ENCODE results near the gene S1PR4. TPM values are rescaled to one million over a fixed set of nuclear protein-coding genes. Genes with fewer than 3 reads are reported as not detected.
"Not testable (repeated sequence)": the region's sequence is repeated elsewhere in the genome, so short reads cannot be mapped to it uniquely, and the experiment has no call there.

The S1PR4 gene
- total RNA-seq, 1 donor from 2014 or later = 5.0 TPM

GRCh38 chr19:3176715-3177501, 1.7 kb upstream of the S1PR4 start:
- DNase-seq (ENCODE audit: low spot score) = no peak

GRCh38 chr19:3178973-3179738, 587 bp downstream of the S1PR4 start:
- no peak for DNase-seq (ENCODE audit: low spot score)

- DNase-seq (ENCODE audit: low spot score) = no peak
Observed at GRCh38 chr19:3179739-3180293, 1.2 kb downstream of the S1PR4 start.

- DNase-seq (ENCODE audit: low spot score) = no peak
Observed at GRCh38 chr19:3183721-3184641, 5.4 kb downstream of the S1PR4 start.

- DNase-seq (ENCODE audit: low spot score) = no peak
Observed at GRCh38 chr19:3184847-3185460, 6.4 kb downstream of the S1PR4 start.

- DNase-seq (ENCODE audit: low spot score) = peak; percentile 99
Observed at GRCh38 chr19:3185461-3186159, 7.0 kb downstream of the S1PR4 start, which contains the start of gene NCLN. NCLN (plus strand) TSS chr19:3185930; CDS start chr19:3186031, 101 bp downstream.

- DNase-seq (ENCODE audit: low spot score) = no peak
Observed at GRCh38 chr19:3186160-3186688, 7.7 kb downstream of the S1PR4 start.

- no peak for DNase-seq (ENCODE audit: low spot score)
Observed at GRCh38 chr19:3186891-3187661, 8.5 kb downstream of the S1PR4 start.

GRCh38 chr19:3187662-3188511, 9.3 kb downstream of the S1PR4 start:
- no peak for DNase-seq (ENCODE audit: low spot score)

- no peak for DNase-seq (ENCODE audit: low spot score)
Observed at GRCh38 chr19:3188627-3189596, 10.3 kb downstream of the S1PR4 start.

- DNase-seq (ENCODE audit: low spot score) = no peak
Observed at GRCh38 chr19:3189702-3190469, 11.3 kb downstream of the S1PR4 start.

- DNase-seq (ENCODE audit: low spot score) = no peak
Observed at GRCh38 chr19:3190470-3190770, 11.9 kb downstream of the S1PR4 start.

- no peak for DNase-seq (ENCODE audit: low spot score)
Observed at GRCh38 chr19:3190921-3191805, 12.6 kb downstream of the S1PR4 start.

- not testable (repeated sequence) for DNase-seq (ENCODE audit: low spot score)
Observed at GRCh38 chr19:3191806-3192104, 13.2 kb downstream of the S1PR4 start.

GRCh38 chr19:3192228-3192635, 13.7 kb downstream of the S1PR4 start:
- DNase-seq (ENCODE audit: low spot score) = no peak

All from mesenteric fat pad (tissue), 1 donor.